ENCODE results near the gene ARCN1. TPM values are rescaled to one million over a fixed set of nuclear protein-coding genes. Genes with fewer than 3 reads are reported as not detected.

Gene ARCN1
- total and polyA plus RNA-seq, 2 donors (not counting 1 experiment from before 2014, with no cell fraction given): 116 to 387 TPM

- no peak overlapping the region for H3K4me2 ChIP-seq (ENCODE audit: extremely low read depth, insufficient read depth, low read length)
- H3K9me3 ChIP-seq (ENCODE audit: control insufficient read depth, insufficient read depth, low read depth, low read length): no peaks in the 10 kb centered on the region
These were observed 39.1 kb upstream of the ARCN1 start for GRCh38 chr11:118532852-118533768.

GRCh38 chr11:118533769-118534729 is 38.2 kb upstream of the ARCN1 start:
- no peaks in the 10 kb centered on the region for H3K79me2 ChIP-seq (ENCODE audit: control insufficient read depth, insufficient read depth, low read length)
- no peaks in the 10 kb centered on the region for H4K20me1 ChIP-seq (ENCODE audit: control insufficient read depth, extremely low read depth, insufficient read depth, low read length)
- H3K36me3 ChIP-seq (ENCODE audit: control insufficient read depth, insufficient read depth, low read length): no peaks in the 10 kb centered on the region
- no peak overlapping the region for H3K27ac ChIP-seq (ENCODE audit: insufficient read depth, low read length)
- no peak overlapping the region for H3K4me2 ChIP-seq (ENCODE audit: extremely low read depth, insufficient read depth, low read length)
- H3K9ac ChIP-seq (ENCODE audit: insufficient read depth, low read length): no peak overlapping the region
- peaks cover 3% of the 10 kb centered on the region for H3K4me1 ChIP-seq (ENCODE audit: control insufficient read depth, extremely low read depth, insufficient read depth, low read length)
- H3K27me3 ChIP-seq (ENCODE audit: control insufficient read depth, insufficient read depth, low read length): no peaks in the 10 kb centered on the region
- no peak overlapping the region for H3K4me3 ChIP-seq (replicated peaks in 1 of 4; ENCODE audit: control extremely low read depth in 1 of 4, insufficient read depth in 1 of 4, low read depth in 3 of 4, low read length in 4 of 4)
- DNase-seq (ENCODE audit: low read depth in 2 of 2): no peak
- no peaks in the 10 kb centered on the region for H3K9me3 ChIP-seq (ENCODE audit: control insufficient read depth, insufficient read depth, low read depth, low read length)
- TF ChIP-seq CTCF (conservative IDR thresholded peaks at IDR 0.05 in 1 of 2, IDR thresholded peaks at IDR 0.05 in 1 of 2; ENCODE audit: low read depth in 1 of 2, low read length in 2 of 2) (no peak), EZH2 (IDR thresholded peaks at IDR 0.05; ENCODE audit: low read length, missing control alignments) (no peak)
- H2AFZ ChIP-seq (ENCODE audit: low read length): no peak overlapping the region

More at GRCh38 chr11:118532852-118533768, 39.1 kb upstream of the ARCN1 start:
- Histone ChIP-seq H3K4me3 (replicated peaks in 1 of 4; ENCODE audit: control extremely low read depth in 1 of 4, insufficient read depth in 1 of 4, low read depth in 3 of 4, low read length in 4 of 4) (no peak overlapping the region), H3K36me3 (ENCODE audit: control insufficient read depth, insufficient read depth, low read length) (no peaks in the 10 kb centered on the region), H3K27ac (ENCODE audit: insufficient read depth, low read length) (no peak overlapping the region), H4K20me1 (ENCODE audit: control insufficient read depth, extremely low read depth, insufficient read depth, low read length) (no peaks in the 10 kb centered on the region), H3K27me3 (ENCODE audit: control insufficient read depth, insufficient read depth, low read length) (no peaks in the 10 kb centered on the region), H3K4me1 (ENCODE audit: control insufficient read depth, extremely low read depth, insufficient read depth, low read length) (peaks cover 3% of the 10 kb centered on the region), H3K79me2 (ENCODE audit: control insufficient read depth, insufficient read depth, low read length) (no peaks in the 10 kb centered on the region), H2AFZ (ENCODE audit: low read length) (no peak overlapping the region), H3K9ac (ENCODE audit: insufficient read depth, low read length) (no peak overlapping the region)
- DNase-seq (ENCODE audit: low read depth in 2 of 2): no peak
- TF ChIP-seq EZH2 (IDR thresholded peaks at IDR 0.05; ENCODE audit: low read length, missing control alignments) (no peak), CTCF (conservative IDR thresholded peaks at IDR 0.05 in 1 of 2, IDR thresholded peaks at IDR 0.05 in 1 of 2; ENCODE audit: low read depth in 1 of 2, low read length in 2 of 2) (no peak)

GRCh38 chr11:118535261-118535660 is 36.9 kb upstream of the ARCN1 start:
- H3K4me3 ChIP-seq (replicated peaks in 1 of 4; ENCODE audit: control extremely low read depth in 1 of 4, insufficient read depth in 1 of 4, low read depth in 3 of 4, low read length in 4 of 4): no peak overlapping the region
- no peak overlapping the region for H3K9ac ChIP-seq (ENCODE audit: insufficient read depth, low read length)
- H4K20me1 ChIP-seq (ENCODE audit: control insufficient read depth, extremely low read depth, insufficient read depth, low read length): no peaks in the 10 kb centered on the region
- H3K9me3 ChIP-seq (ENCODE audit: control insufficient read depth, insufficient read depth, low read depth, low read length): no peaks in the 10 kb centered on the region
- H3K27me3 ChIP-seq (ENCODE audit: control insufficient read depth, insufficient read depth, low read length): no peaks in the 10 kb centered on the region
- peaks cover 1% of the 10 kb centered on the region for H3K4me1 ChIP-seq (ENCODE audit: control insufficient read depth, extremely low read depth, insufficient read depth, low read length)
- TF ChIP-seq EZH2 (IDR thresholded peaks at IDR 0.05; ENCODE audit: low read length, missing control alignments): no peak
- no peak for TF ChIP-seq CTCF (conservative IDR thresholded peaks at IDR 0.05 in 1 of 2, IDR thresholded peaks at IDR 0.05 in 1 of 2; ENCODE audit: low read depth in 1 of 2, low read length in 2 of 2)
- no peak for DNase-seq (ENCODE audit: low read depth in 2 of 2)
- H3K4me2 ChIP-seq (ENCODE audit: extremely low read depth, insufficient read depth, low read length): no peak overlapping the region
- H3K36me3 ChIP-seq (ENCODE audit: control insufficient read depth, insufficient read depth, low read length): no peaks in the 10 kb centered on the region
- no peak overlapping the region for H3K27ac ChIP-seq (ENCODE audit: insufficient read depth, low read length)
- H3K79me2 ChIP-seq (ENCODE audit: control insufficient read depth, insufficient read depth, low read length): no peaks in the 10 kb centered on the region
- no peak overlapping the region for H2AFZ ChIP-seq (ENCODE audit: low read length)
